ENCODE data around the gene FSTL1. TPM values are rescaled to one million over a fixed set of nuclear protein-coding genes. Genes with fewer than 3 reads are reported as not detected.
A peak's percentile ranks its signal among the peaks of the same experiment; 100 is the strongest.

The FSTL1 gene
- total RNA-seq, 1 donor from 2014 or later, result not detected

GRCh38 chr3:120348991-120349854 lies 101.6 kb downstream of the FSTL1 start, which contains the start of gene LRRC58:
Gene LRRC58, minus strand, starts transcription at chr3:120349354. Its CDS starts 111 bp downstream, at chr3:120349243.
- intact Hi-C loops (cut with micrococcal nuclease), result loop anchor here (1.0 to 10.0 kb wide), 14 partner anchors 11 to 1086 kb away; partner anchors contain the start of genes ARHGAP31, CFAP91, GSK3B and GTF2E1
- peak within 1 kb of the TSS; percentile 88 for H3K27ac Mint-ChIP-seq
- peaks cover 21% of the 10 kb centered on the region for H3K36me3 Mint-ChIP-seq (ENCODE audit: low read depth)
- DNase-seq (ENCODE audit: low spot score), result peak; percentile 87
- H3K4me1 Mint-ChIP-seq (ENCODE audit: low read depth), result peaks cover 46% of the 10 kb centered on the region
- H3K4me3 Mint-ChIP-seq, result peak within 1 kb of the TSS; percentile 92
- peaks cover 26% of the 10 kb centered on the region for H3K27me3 Mint-ChIP-seq (ENCODE audit: insufficient read depth)
- H3K9me3 Mint-ChIP-seq, result no peaks in the 10 kb centered on the region

GRCh38 chr3:120348065-120348990 lies 102.5 kb downstream of the FSTL1 start:
- H3K9me3 Mint-ChIP-seq, result no peaks in the 10 kb centered on the region
- peak overlapping the region; percentile 88 for H3K27ac Mint-ChIP-seq
- peaks cover 25% of the 10 kb centered on the region for H3K36me3 Mint-ChIP-seq (ENCODE audit: low read depth)
- DNase-seq (ENCODE audit: low spot score), result peak; percentile 51
- peaks cover 55% of the 10 kb centered on the region for H3K4me1 Mint-ChIP-seq (ENCODE audit: low read depth)
- peaks cover 23% of the 10 kb centered on the region for H3K27me3 Mint-ChIP-seq (ENCODE audit: insufficient read depth)
- peak overlapping the region; percentile 92 for H3K4me3 Mint-ChIP-seq
- intact Hi-C loops (cut with micrococcal nuclease), result loop anchor here (2.0 to 10.0 kb wide), 9 partner anchors 210 to 1086 kb away; partner anchors contain the start of genes ARHGAP31, CFAP91, NDUFB4 and POGLUT1

GRCh38 chr3:120344349-120344748 lies 106.4 kb downstream of the FSTL1 start:
- Mint-ChIP-seq H3K4me3 (peak overlapping the region; percentile 48), H3K27ac (peak overlapping the region; percentile 82), H3K36me3 (ENCODE audit: low read depth) (peaks cover 48% of the 10 kb centered on the region), H3K9me3 (peaks cover 12% of the 10 kb centered on the region), H3K27me3 (ENCODE audit: insufficient read depth) (no peaks in the 10 kb centered on the region), H3K4me1 (ENCODE audit: low read depth) (peaks cover 47% of the 10 kb centered on the region)
- intact Hi-C loops (cut with micrococcal nuclease), result loop anchor here (2.0 to 10.0 kb wide), 4 partner anchors 432 to 1090 kb away; partner anchors contain the start of genes POGLUT1 and TMEM39A
- DNase-seq (ENCODE audit: low spot score), result no peak

Other genes with a start within 250 kb of the FSTL1 start
- gene GPR156, start 165.8 kb downstream of the FSTL1 start, total RNA-seq, result 0.18 TPM in 1 of 2 replicates, not detected in the other
- gene LRRC58, start 101.6 kb downstream of the FSTL1 start, total RNA-seq, result 26.9 and 27.4 TPM in 2 replicates
- 107 and 108 TPM in 2 replicates for gene NDUFB4, start 145.3 kb upstream of the FSTL1 start, total RNA-seq
- 0.16 TPM in 1 of 2 replicates, not detected in the other for gene HGD, start 231.2 kb upstream of the FSTL1 start, total RNA-seq

All from activated T-helper 1 cell treated with anti-CD3 and anti-CD28 coated beads, Interleukin-12 subunit alpha, Interleukin-12 subunit beta, Interleukin-2, Interleukin-4 antibody, amounts not matched to agents 30 ng/mL and 10 ng/mL and 1 ng/mL, durations not matched to agents 14 hours and 24 hours and 36 hours (primary cell).